Measurements from ENCODE around the gene AP1B1. TPM values are rescaled to one million over a fixed set of nuclear protein-coding genes. Genes with fewer than 3 reads are reported as not detected.

The AP1B1 gene
- total RNA-seq, 1 experiment from 2014 or later = 88.9 TPM

DNA sequence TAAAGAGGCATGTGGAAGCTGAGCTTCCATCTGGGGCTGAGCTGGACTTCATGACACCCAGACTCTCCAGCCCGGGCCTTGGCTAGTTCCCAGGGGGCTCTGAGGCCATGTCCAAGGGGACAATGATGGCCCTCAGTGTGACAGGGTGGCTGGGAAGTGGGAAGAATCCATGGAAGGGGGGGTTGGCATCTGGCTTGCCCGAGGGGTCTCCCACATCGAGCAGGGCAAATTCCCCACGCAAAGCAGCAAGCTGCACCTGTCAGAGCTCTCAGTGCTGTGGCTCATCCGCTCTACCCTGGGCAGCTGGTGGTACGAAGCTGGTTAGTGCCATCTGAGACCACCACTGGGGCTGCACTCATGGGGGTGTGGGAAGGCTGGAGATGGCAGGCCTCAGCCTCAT, 9.4 kb upstream of the AP1B1 start:
- CTCF ChIA-PET = interaction anchor here (0.7 to 1.2 kb wide), 2 partner anchors 156 to 198 kb away, joined by 3 to 6 read pairs; partner anchors contain the start of gene THOC5
- H3K9me3 Mint-ChIP-seq (ENCODE audit: low read depth, unreplicated experiment) = no peaks in the 10 kb centered on the region
- TF ChIP-seq, protein P1, sequence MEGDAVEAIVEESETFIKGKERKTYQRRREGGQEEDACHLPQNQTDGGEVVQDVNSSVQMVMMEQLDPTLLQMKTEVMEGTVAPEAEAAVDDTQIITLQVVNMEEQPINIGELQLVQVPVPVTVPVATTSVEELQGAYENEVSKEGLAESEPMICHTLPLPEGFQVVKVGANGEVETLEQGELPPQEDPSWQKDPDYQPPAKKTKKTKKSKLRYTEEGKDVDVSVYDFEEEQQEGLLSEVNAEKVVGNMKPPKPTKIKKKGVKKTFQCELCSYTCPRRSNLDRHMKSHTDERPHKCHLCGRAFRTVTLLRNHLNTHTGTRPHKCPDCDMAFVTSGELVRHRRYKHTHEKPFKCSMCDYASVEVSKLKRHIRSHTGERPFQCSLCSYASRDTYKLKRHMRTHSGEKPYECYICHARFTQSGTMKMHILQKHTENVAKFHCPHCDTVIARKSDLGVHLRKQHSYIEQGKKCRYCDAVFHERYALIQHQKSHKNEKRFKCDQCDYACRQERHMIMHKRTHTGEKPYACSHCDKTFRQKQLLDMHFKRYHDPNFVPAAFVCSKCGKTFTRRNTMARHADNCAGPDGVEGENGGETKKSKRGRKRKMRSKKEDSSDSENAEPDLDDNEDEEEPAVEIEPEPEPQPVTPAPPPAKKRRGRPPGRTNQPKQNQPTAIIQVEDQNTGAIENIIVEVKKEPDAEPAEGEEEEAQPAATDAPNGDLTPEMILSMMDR (IDR thresholded peaks at IDR 0.05; ENCODE audit: unreplicated experiment) = no peak
- DNase-seq = no peak
- BruUV-seq (replicated peaks) = no TSS peak
- no peak overlapping the region for H3K27ac Mint-ChIP-seq (ENCODE audit: unreplicated experiment)
- H3K36me3 Mint-ChIP-seq (ENCODE audit: insufficient read depth, unreplicated experiment) = no peaks in the 10 kb centered on the region
- peaks cover 34% of the 10 kb centered on the region for H3K27me3 Mint-ChIP-seq (ENCODE audit: unreplicated experiment)
- intact Hi-C loops (cut with micrococcal nuclease; ENCODE audit: unreplicated experiment) = loop anchor here (5.0 kb wide), 1 partner anchor 690 kb away; no protein-coding TSS in a partner anchor
- no peak overlapping the region for H3K4me3 Mint-ChIP-seq (ENCODE audit: low read depth, unreplicated experiment)
- H3K4me1 Mint-ChIP-seq (ENCODE audit: low read depth, unreplicated experiment) = peaks cover 40% of the 10 kb centered on the region

DNA sequence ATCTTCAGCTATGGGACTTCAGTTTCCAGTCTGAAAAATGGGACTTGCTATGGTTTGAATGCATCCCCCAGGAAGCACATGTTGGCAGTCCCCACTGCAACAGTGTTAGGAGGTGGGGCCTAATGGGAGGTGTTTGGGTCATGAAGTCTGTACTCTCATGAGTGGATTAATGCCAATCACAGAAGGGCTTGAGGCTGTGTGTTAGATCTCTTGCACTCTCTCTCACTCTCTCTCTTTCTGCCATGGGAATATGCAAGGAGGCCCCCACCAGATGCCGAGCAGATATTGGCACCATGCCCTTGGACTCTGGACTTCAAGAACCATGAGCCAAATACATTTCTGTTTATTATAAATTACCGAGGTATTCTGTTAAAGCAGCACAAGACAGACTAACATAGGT, 7.8 kb upstream of the AP1B1 start:
- no peak for DNase-seq
- H3K27me3 Mint-ChIP-seq (ENCODE audit: unreplicated experiment) = peaks cover 17% of the 10 kb centered on the region
- no peak overlapping the region for H3K27ac Mint-ChIP-seq (ENCODE audit: unreplicated experiment)
- H3K36me3 Mint-ChIP-seq (ENCODE audit: insufficient read depth, unreplicated experiment) = no peaks in the 10 kb centered on the region
- BruUV-seq (replicated peaks) = no TSS peak
- H3K4me3 Mint-ChIP-seq (ENCODE audit: low read depth, unreplicated experiment) = no peak overlapping the region
- intact Hi-C loops (cut with micrococcal nuclease; ENCODE audit: unreplicated experiment) = loop anchor here (5.0 kb wide), 1 partner anchor 691 kb away; no protein-coding TSS in a partner anchor
- CTCF ChIA-PET = interaction anchor here (1.5 kb wide), 1 partner anchor 129 kb away, joined by 10 read pairs; no protein-coding TSS in a partner anchor
- no peaks in the 10 kb centered on the region for H3K9me3 Mint-ChIP-seq (ENCODE audit: low read depth, unreplicated experiment)
- TF ChIP-seq, protein P1 (IDR thresholded peaks at IDR 0.05; ENCODE audit: unreplicated experiment) = no peak
- H3K4me1 Mint-ChIP-seq (ENCODE audit: low read depth, unreplicated experiment) = peaks cover 52% of the 10 kb centered on the region

DNA sequence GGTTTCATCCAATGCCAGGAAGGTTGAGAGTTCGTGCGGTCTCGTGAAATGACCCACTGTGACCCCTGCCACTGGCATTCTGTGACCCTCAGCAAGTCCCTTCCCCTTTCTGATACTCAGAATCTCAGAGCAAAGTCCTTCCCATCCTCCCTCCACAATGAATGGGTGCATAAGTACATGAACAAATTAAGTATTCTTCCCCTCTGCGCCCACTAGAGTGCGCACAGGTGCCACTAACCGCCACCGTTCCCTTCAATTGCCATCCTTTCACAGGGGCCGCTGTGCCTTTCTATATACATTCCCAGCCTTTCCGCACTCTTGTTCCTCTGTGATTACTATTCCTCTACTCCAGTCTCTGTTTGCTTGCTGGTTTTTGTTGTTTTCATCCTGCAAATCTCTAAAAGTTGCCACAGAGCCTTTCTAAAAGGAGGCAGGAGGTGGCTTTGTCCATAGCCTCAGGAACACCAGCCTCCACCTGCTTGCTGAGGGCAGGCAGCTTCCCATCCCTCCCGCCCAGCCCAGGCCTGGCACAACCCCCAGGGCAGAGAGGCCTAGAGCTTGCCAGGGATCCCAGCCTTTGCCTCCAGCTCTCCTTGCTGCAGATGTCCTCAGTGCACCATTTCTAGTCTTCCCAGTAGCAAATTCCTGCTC, 6.7 kb upstream of the AP1B1 start:
- intact Hi-C loops (cut with micrococcal nuclease; ENCODE audit: unreplicated experiment) = loop anchor here (1.0 to 5.0 kb wide), 2 partner anchors 129 to 692 kb away; no protein-coding TSS in a partner anchor
- no TSS peak for BruUV-seq (replicated peaks)
- Mint-ChIP-seq H3K4me1 (ENCODE audit: low read depth, unreplicated experiment) (peaks cover 54% of the 10 kb centered on the region), H3K4me3 (ENCODE audit: low read depth, unreplicated experiment) (no peak overlapping the region), H3K9me3 (ENCODE audit: low read depth, unreplicated experiment) (no peaks in the 10 kb centered on the region), H3K27me3 (ENCODE audit: unreplicated experiment) (peaks cover 6% of the 10 kb centered on the region), H3K27ac (ENCODE audit: unreplicated experiment) (peak overlapping the region; percentile 33), H3K36me3 (ENCODE audit: insufficient read depth, unreplicated experiment) (no peaks in the 10 kb centered on the region)
- DNase-seq = peak; percentile 76
- TF ChIP-seq, protein P1 (IDR thresholded peaks at IDR 0.05; ENCODE audit: unreplicated experiment) = peak; percentile 72
- CTCF ChIA-PET = interaction anchor here (0.7 to 1.5 kb wide), 2 partner anchors 109 to 130 kb away, joined by 6 to 10 read pairs; no protein-coding TSS in a partner anchor

DNA sequence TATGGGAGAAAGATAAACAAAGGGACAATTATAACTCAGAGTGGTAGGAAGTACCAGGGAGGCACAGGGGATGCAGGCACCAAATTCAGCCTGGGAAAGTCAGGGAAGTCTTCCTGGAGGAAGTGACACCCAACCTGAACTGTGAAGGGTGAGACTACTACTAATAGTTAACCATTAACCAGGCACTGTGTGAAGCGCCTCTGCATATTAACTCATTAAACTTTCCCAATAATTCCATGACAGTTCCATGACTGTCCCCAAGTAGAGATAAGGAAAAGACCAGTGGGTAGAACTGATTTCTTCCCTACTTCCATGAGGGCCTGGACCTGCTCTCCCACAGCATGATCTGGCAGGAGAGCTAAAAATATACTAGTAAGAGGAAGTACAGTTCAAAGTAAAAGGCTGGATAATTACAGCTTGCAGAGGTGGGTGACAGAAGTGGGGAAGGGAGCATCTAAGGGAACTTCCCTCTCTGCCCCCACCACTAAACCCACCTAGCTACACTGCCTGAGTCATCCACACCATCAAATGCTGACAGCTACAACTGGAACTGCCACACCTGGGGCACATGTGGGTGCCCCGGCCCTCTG, 4.7 kb upstream of the AP1B1 start:
- intact Hi-C loops (cut with micrococcal nuclease; ENCODE audit: unreplicated experiment) = no loop called here
- no TSS peak for BruUV-seq (replicated peaks)

More for the DNA sequence above, 4.7 kb upstream of the AP1B1 start:
- Mint-ChIP-seq H3K4me3 (ENCODE audit: low read depth, unreplicated experiment) (peak overlapping the region; percentile 6), H3K9me3 (ENCODE audit: low read depth, unreplicated experiment) (no peaks in the 10 kb centered on the region), H3K4me1 (ENCODE audit: low read depth, unreplicated experiment) (peaks cover 41% of the 10 kb centered on the region), H3K27me3 (ENCODE audit: unreplicated experiment) (no peaks in the 10 kb centered on the region), H3K27ac (ENCODE audit: unreplicated experiment) (peak overlapping the region; percentile 37), H3K36me3 (ENCODE audit: insufficient read depth, unreplicated experiment) (peaks cover 7% of the 10 kb centered on the region)
- peak; percentile 33 for DNase-seq
- CTCF ChIA-PET = interaction anchor here (0.6 to 1.7 kb wide), 4 partner anchors 108 to 201 kb away, joined by 3 to 10 read pairs (median 5); no protein-coding TSS in a partner anchor
- TF ChIP-seq, protein P1 (IDR thresholded peaks at IDR 0.05; ENCODE audit: unreplicated experiment) = no peak

All from Calu3 (cell line).